ENCODE measurements around the gene MRPS23.

GRCh38 chr17:57852092-57852954, 2.5 kb upstream of the MRPS23 start:
- no peak for TF ChIP-seq ZC3H11A (IDR thresholded peaks at IDR 0.05)
- no peak for TF ChIP-seq MAFK (IDR thresholded peaks at IDR 0.05; ENCODE audit: partially characterized antibody)
- TF ChIP-seq MAZ (IDR thresholded peaks at IDR 0.05; ENCODE audit: borderline replicate concordance, low read depth, low read length), result no peak
- no peak for TF ChIP-seq CTCF (IDR thresholded peaks at IDR 0.05)
- TF ChIP-seq RAD21 (conservative IDR thresholded peaks at IDR 0.05 in 1 of 2, IDR thresholded peaks at IDR 0.05 in 1 of 2), result no peak

Measured in A549 (cell line).